ENCODE measurements around the gene MYO3B. TPM values are rescaled to one million over a fixed set of nuclear protein-coding genes. Genes with fewer than 3 reads are reported as not detected.
"Not testable (repeated sequence)": the region's sequence is repeated elsewhere in the genome, so short reads cannot be mapped to it uniquely, and the experiment has no call there.

Gene MYO3B
- total RNA-seq, 1 donor from 2014 or later: not detected

GRCh38 chr2:170212625-170213280, 34.8 kb downstream of the MYO3B start:
- no peak for DNase-seq (ENCODE audit: low read depth in 2 of 2)

GRCh38 chr2:170213281-170213625, 35.3 kb downstream of the MYO3B start:
- DNase-seq (ENCODE audit: low read depth in 2 of 2): not testable (repeated sequence)

GRCh38 chr2:170213651-170214050, 35.7 kb downstream of the MYO3B start:
- no peak for DNase-seq (ENCODE audit: low read depth in 2 of 2)

- no peak for DNase-seq (ENCODE audit: low read depth in 2 of 2)
These were observed 36.5 kb downstream of the MYO3B start for GRCh38 chr2:170214309-170214948.

GRCh38 chr2:170215021-170215420, 37.1 kb downstream of the MYO3B start:
- DNase-seq (ENCODE audit: low read depth in 2 of 2): peak in 1 of 2 donors; percentile 36

- no peak for DNase-seq (ENCODE audit: low read depth in 2 of 2)
These were observed 38.5 kb downstream of the MYO3B start for GRCh38 chr2:170216428-170216827.

GRCh38 chr2:170216981-170217380, 39.0 kb downstream of the MYO3B start:
- DNase-seq (ENCODE audit: low read depth in 2 of 2): no peak

- no peak for DNase-seq (ENCODE audit: low read depth in 2 of 2)
These were observed 39.9 kb downstream of the MYO3B start for GRCh38 chr2:170217778-170218251.

GRCh38 chr2:170218456-170218855, 40.5 kb downstream of the MYO3B start:
- DNase-seq (ENCODE audit: low read depth in 2 of 2): peak; percentile 30 to 39

GRCh38 chr2:170218931-170219330, 41.0 kb downstream of the MYO3B start:
- DNase-seq (ENCODE audit: low read depth in 2 of 2): no peak

GRCh38 chr2:170221317-170222288, 43.7 kb downstream of the MYO3B start:
- DNase-seq (ENCODE audit: low read depth in 2 of 2): peak; percentile 41 to 76

- no peak for DNase-seq (ENCODE audit: low read depth in 2 of 2)
These were observed 44.4 kb downstream of the MYO3B start for GRCh38 chr2:170222298-170222697.

- no peak for DNase-seq (ENCODE audit: low read depth in 2 of 2)
These were observed 44.9 kb downstream of the MYO3B start for GRCh38 chr2:170222842-170223241.

GRCh38 chr2:170224692-170225294, 46.8 kb downstream of the MYO3B start:
- DNase-seq (ENCODE audit: low read depth in 2 of 2): peak; percentile 7

GRCh38 chr2:170226216-170226615, 48.3 kb downstream of the MYO3B start:
- no peak for DNase-seq (ENCODE audit: low read depth in 2 of 2)

GRCh38 chr2:170227507-170227947, 49.6 kb downstream of the MYO3B start:
- peak in 1 of 2 donors; percentile 38 for DNase-seq (ENCODE audit: low read depth in 2 of 2)

- DNase-seq (ENCODE audit: low read depth in 2 of 2): no peak
These were observed 50.0 kb downstream of the MYO3B start for GRCh38 chr2:170227951-170228350.

GRCh38 chr2:170228429-170228828, 50.5 kb downstream of the MYO3B start:
- DNase-seq (ENCODE audit: low read depth in 2 of 2): no peak

- no peak for DNase-seq (ENCODE audit: low read depth in 2 of 2)
These were observed 51.2 kb downstream of the MYO3B start for GRCh38 chr2:170229125-170229524.

- peak; percentile 11 to 28 for DNase-seq (ENCODE audit: low read depth in 2 of 2)
These were observed 51.8 kb downstream of the MYO3B start for GRCh38 chr2:170229744-170230143.

- DNase-seq (ENCODE audit: low read depth in 2 of 2): peak; percentile 53 to 54
These were observed 58.1 kb downstream of the MYO3B start for GRCh38 chr2:170235860-170236679.

Data from lung microvascular endothelial cell (primary cell).